ENCODE measurements around the gene MTG2. TPM values are rescaled to one million over a fixed set of nuclear protein-coding genes. Genes with fewer than 3 reads are reported as not detected.

Gene MTG2
- total and polyA plus RNA-seq, 2 of the 13 experiments (the other 11 are each of a cell fraction or from before 2014, with no cell fraction given), result 20.4 to 37.8 TPM

GRCh38 chr20:62155428-62156253 lies 27.2 kb upstream of the MTG2 start (continued):
- TF ChIP-seq ZBTB43 (CRISPR knock-in tag; conservative IDR thresholded peaks at IDR 0.05) (no peak), NCOA1 (CRISPR knock-in tag; IDR thresholded peaks at IDR 0.05) (no peak), HDAC1 (CRISPR knock-in tag; IDR thresholded peaks at IDR 0.05) (peak; percentile 85; the same call in 1 of the 2 replicates), GTF3A (CRISPR knock-in tag; conservative IDR thresholded peaks at IDR 0.05) (no peak), ZNF235 (CRISPR knock-in tag; IDR thresholded peaks at IDR 0.05; ENCODE audit: borderline replicate concordance) (0 out of 2 replicates have a peak, but pooled peaks have one; percentile 55), ZNF232 (CRISPR knock-in tag; IDR thresholded peaks at IDR 0.05; ENCODE audit: borderline replicate concordance) (no peak), SP2 (CRISPR knock-in tag; IDR thresholded peaks at IDR 0.05) (no peak), ZNF614 (CRISPR knock-in tag; IDR thresholded peaks at IDR 0.05; ENCODE audit: borderline replicate concordance) (peak; percentile 55; the same call in 1 of the 2 replicates), ZNF850 (CRISPR knock-in tag; conservative IDR thresholded peaks at IDR 0.05) (no peak), DMAP1 (CRISPR knock-in tag; IDR thresholded peaks at IDR 0.05) (peak; percentile 59; the same call in 1 of the 2 replicates), FOXC1 (CRISPR knock-in tag; IDR thresholded peaks at IDR 0.05; ENCODE audit: borderline replicate concordance) (no peak; the same call in 1 of the 2 replicates), HOXA5 (CRISPR knock-in tag; IDR thresholded peaks at IDR 0.05) (no peak), PITX1 (CRISPR knock-in tag; IDR thresholded peaks at IDR 0.05) (peak; percentile 69; the same call in 1 of the 2 replicates), NFYB (CRISPR knock-in tag; IDR thresholded peaks at IDR 0.05) (peak; percentile 45), ELF3 (CRISPR knock-in tag; IDR thresholded peaks at IDR 0.05) (no peak), MED1 (CRISPR knock-in tag; IDR thresholded peaks at IDR 0.05) (peak; percentile 63; the same call in 1 of the 2 replicates), SALL1 (CRISPR knock-in tag; IDR thresholded peaks at IDR 0.05) (peak; percentile 86; the same call in 1 of the 2 replicates), ZFX (CRISPR knock-in tag; IDR thresholded peaks at IDR 0.05; ENCODE audit: low read depth) (peak; percentile 68)
- TF ChIP-seq, protein P1, sequence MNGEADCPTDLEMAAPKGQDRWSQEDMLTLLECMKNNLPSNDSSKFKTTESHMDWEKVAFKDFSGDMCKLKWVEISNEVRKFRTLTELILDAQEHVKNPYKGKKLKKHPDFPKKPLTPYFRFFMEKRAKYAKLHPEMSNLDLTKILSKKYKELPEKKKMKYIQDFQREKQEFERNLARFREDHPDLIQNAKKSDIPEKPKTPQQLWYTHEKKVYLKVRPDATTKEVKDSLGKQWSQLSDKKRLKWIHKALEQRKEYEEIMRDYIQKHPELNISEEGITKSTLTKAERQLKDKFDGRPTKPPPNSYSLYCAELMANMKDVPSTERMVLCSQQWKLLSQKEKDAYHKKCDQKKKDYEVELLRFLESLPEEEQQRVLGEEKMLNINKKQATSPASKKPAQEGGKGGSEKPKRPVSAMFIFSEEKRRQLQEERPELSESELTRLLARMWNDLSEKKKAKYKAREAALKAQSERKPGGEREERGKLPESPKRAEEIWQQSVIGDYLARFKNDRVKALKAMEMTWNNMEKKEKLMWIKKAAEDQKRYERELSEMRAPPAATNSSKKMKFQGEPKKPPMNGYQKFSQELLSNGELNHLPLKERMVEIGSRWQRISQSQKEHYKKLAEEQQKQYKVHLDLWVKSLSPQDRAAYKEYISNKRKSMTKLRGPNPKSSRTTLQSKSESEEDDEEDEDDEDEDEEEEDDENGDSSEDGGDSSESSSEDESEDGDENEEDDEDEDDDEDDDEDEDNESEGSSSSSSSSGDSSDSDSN (CRISPR knock-in tag; IDR thresholded peaks at IDR 0.05), result peak; percentile 35; the same call in 1 of the 2 replicates
- TF ChIP-seq, protein P2, sequence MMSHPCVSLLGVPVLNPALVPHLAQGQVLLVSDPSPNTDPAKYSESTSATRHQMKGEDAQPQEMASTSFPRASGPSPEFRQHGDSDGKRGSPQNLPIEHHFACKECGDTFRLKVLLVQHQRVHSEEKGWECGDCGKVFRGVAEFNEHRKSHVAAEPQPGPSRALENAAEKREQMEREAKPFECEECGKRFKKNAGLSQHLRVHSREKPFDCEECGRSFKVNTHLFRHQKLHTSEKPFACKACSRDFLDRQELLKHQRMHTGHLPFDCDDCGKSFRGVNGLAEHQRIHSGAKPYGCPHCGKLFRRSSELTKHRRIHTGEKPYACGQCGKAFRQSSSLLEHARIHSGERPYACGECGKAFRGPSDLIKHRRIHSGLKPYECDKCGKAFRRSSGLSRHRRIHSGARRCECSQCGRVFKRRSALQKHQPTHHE (CRISPR knock-in tag; IDR thresholded peaks at IDR 0.05; ENCODE audit: borderline replicate concordance), result no peak
- TF ChIP-seq, protein P3, sequence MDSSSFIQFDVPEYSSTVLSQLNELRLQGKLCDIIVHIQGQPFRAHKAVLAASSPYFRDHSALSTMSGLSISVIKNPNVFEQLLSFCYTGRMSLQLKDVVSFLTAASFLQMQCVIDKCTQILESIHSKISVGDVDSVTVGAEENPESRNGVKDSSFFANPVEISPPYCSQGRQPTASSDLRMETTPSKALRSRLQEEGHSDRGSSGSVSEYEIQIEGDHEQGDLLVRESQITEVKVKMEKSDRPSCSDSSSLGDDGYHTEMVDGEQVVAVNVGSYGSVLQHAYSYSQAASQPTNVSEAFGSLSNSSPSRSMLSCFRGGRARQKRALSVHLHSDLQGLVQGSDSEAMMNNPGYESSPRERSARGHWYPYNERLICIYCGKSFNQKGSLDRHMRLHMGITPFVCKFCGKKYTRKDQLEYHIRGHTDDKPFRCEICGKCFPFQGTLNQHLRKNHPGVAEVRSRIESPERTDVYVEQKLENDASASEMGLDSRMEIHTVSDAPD (CRISPR knock-in tag; IDR thresholded peaks at IDR 0.05), result 0 out of 2 replicates have a peak, but pooled peaks have one; percentile 42
- TF ChIP-seq, protein P4, sequence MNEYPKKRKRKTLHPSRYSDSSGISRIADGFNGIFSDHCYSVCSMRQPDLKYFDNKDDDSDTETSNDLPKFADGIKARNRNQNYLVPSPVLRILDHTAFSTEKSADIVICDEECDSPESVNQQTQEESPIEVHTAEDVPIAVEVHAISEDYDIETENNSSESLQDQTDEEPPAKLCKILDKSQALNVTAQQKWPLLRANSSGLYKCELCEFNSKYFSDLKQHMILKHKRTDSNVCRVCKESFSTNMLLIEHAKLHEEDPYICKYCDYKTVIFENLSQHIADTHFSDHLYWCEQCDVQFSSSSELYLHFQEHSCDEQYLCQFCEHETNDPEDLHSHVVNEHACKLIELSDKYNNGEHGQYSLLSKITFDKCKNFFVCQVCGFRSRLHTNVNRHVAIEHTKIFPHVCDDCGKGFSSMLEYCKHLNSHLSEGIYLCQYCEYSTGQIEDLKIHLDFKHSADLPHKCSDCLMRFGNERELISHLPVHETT (CRISPR knock-in tag; conservative IDR thresholded peaks at IDR 0.05), result no peak

Data from HepG2 (cell line).